AG04449 (cell line): ENCODE data around the gene LIPE.
A peak's percentile ranks its signal among the peaks of the same experiment; 100 is the strongest.

Source experiments
- CTCF ChIA-PET: fragments of 350-600 bp; formaldehyde crosslinking; extraction: SDS; loops from one replicate; lab custom pipeline; 2021; ENCODE audit warnings: antibody characterized with exemption; lab: Yijun Ruan, JAX
- POLR2A ChIA-PET: fragments of 400-600, 350-600 bp; formaldehyde crosslinking; extraction: SDS; loops from one replicate; lab custom pipeline; 2020; ENCODE audit warnings: antibody characterized with exemption, inconsistent platforms; lab: Yijun Ruan, JAX
- DNase-seq: peaks from one replicate; pipeline ENCODE4 v3.0.0-alpha.2; 2010; ENCODE audit warnings: low read depth, low spot score
- H3K4me3 ChIP-seq: 2 replicates; pipeline ENCODE4 v1.5.1; 2011; ENCODE audit warnings: low read depth, mild to moderate bottlenecking, control low read depth, low read length
- TF ChIP-seq, protein P1 (sequence below): IDR thresholded peaks from one replicate; pipeline ENCODE4 v1.5.1; 2011; ENCODE audit warnings: mild to moderate bottlenecking, moderate library complexity, low read length, control low read depth, inconsistent platforms; ENCODE audit not compliant: insufficient read depth; ENCODE audit errors: missing control alignments

LIPE gene

DNA sequence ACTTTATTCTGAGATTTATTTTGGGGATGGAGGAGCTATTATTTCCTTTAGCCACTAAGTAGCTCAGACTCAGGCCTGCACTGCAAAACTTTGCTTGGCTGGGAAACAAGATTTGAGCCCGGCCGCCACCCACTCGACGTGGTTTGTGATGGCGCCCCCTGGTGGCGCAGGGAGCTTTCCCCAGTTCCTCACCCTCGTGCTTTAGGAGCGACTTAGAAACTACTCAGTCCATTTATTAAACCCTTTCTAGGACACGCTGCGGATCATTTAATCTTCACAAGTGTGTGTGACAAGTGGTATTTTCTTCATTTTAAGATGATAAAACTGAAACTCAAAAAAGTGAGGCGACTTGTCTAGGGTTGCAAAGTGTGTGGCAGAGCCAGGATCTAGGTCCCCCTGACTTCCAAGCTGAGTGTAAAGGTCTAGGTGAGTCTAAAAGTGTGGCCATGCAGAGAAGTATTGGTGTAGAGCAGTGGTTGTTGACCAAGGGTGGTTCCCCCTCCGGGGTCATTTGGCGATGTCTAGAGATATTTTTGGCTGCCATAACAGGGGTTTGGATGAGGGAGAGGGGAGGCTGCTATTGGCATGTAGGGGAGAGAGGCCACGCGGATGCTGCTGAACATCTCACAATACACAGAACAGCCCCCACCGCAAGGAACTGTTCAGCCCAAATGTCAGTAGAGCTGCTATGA lies 13.3 kb upstream of the LIPE start:
- ChIA-PET CTCF (interaction anchor here (0.6 to 3.7 kb wide), 31 partner anchors 9 to 332 kb away, joined by 3 to 109 read pairs (median 5); partner anchors contain the start of genes CEACAM1, LIPE and POU2F2), POLR2A (no interaction called here)
- no peak overlapping the region for H3K4me3 ChIP-seq
- TF ChIP-seq, protein P1, sequence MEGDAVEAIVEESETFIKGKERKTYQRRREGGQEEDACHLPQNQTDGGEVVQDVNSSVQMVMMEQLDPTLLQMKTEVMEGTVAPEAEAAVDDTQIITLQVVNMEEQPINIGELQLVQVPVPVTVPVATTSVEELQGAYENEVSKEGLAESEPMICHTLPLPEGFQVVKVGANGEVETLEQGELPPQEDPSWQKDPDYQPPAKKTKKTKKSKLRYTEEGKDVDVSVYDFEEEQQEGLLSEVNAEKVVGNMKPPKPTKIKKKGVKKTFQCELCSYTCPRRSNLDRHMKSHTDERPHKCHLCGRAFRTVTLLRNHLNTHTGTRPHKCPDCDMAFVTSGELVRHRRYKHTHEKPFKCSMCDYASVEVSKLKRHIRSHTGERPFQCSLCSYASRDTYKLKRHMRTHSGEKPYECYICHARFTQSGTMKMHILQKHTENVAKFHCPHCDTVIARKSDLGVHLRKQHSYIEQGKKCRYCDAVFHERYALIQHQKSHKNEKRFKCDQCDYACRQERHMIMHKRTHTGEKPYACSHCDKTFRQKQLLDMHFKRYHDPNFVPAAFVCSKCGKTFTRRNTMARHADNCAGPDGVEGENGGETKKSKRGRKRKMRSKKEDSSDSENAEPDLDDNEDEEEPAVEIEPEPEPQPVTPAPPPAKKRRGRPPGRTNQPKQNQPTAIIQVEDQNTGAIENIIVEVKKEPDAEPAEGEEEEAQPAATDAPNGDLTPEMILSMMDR, result peak; percentile 82
- no peak for DNase-seq

DNA sequence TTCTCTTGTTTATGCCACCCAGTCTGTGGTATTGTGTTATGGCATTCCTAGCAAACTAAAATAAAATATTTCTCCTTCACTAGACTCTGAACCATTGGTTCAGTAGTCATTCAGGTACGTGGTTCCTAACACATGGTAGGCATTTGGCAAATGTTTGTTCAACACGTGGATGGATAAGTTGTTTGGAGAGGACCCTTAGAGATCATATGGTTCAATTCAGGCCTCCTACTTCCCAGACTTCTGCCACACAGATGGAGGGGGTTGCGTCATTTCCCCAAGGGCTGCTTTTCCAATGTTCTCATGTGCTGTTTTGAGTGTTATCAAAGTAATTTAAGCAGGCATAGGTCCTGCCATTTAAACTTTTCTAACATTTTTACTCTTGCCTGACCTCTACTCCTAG lies 8.8 kb upstream of the LIPE start:
- TF ChIP-seq, protein P1, result no peak
- CTCF ChIA-PET, result interaction anchor here (1.1 to 3.2 kb wide), 5 partner anchors 11 to 160 kb away, joined by 3 to 36 read pairs (median 6); no protein-coding TSS in a partner anchor
- no peak for DNase-seq
- H3K4me3 ChIP-seq, result no peak overlapping the region
- POLR2A ChIA-PET, result no interaction called here

DNA sequence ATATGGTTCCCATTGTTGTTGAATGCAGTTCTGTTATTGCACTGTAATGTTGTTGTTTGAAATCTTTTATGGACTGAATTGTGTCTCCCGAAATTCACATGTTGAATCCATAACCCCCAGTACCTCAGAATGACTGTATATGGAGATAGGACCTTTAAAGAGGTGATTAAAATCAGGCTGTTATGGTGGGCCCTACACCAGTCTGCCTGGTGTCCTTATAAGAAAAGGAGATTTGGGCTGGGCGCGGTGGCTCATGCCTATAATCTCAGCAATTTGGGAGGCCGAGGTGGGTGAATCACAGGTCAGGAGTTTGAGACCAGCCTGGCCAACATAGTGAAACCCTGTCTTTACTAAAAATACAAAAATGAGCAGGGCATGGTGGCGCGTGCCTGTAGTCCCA lies 8.1 kb upstream of the LIPE start:
- ChIA-PET POLR2A (no interaction called here), CTCF (interaction anchor here (0.7 to 2.7 kb wide), 5 partner anchors 11 to 327 kb away, joined by 3 to 12 read pairs (median 5); no protein-coding TSS in a partner anchor)
- no peak overlapping the region for H3K4me3 ChIP-seq
- TF ChIP-seq, protein P1, result no peak
- DNase-seq, result no peak

DNA sequence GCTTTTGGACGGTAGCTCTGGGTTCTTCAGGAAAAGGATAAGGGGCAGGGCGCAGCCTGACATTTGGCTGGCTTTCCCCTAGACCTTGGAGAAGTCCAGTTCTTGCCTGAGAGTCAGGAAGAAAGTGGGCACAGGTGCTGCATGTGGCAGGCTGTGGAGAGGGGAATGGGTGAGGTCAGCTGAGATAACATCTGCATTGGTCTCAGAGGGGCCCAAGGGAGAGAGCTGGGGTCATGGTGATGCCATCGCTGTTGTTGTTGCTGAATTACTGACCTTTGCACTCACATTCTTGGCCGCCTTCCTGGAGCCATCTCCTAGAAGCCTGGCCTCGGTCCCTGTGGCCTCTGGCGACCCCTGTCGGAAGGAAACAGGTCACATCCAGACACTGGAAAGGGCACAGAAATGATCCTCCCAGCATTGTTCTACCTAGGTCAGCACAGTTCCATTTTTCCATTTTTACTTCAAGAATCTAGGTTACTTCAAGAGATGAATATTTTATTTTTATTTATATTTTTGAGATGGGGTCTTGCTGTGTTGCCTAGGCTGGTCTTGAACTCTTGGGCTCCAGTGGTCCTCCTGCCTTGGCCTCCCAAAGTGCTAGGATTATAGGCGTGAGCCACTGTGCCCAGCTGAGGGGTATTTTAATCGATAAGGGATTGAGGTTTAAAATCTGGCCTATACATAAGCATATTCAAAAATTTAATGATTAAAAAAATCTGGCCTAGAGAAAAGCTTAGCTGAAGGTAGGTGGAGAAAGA lies 6.5 kb upstream of the LIPE start:
- no peak for DNase-seq

DNA sequence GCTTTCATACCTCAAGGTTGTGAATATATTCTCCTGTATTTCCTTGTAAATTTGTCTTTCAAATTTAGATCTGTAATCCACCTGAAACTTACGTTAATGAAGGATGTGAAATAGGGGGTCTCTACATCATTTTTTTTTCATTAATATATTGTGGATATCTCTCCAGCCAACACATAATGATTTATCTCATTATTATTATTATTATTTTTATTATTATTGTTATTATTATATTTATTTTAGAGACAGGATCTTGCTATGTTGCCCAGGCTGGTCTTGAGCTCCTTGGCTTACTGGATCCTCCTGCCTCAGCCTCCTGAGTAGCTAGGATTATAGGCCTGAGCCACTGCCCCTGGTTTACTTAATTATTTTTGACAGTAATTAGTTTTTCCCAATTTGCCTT lies 4.3 kb upstream of the LIPE start:
- POLR2A ChIA-PET, result no interaction called here
- no peak for DNase-seq
- CTCF ChIA-PET, result interaction anchor here (0.7 to 2.5 kb wide), 3 partner anchors 9 to 23 kb away, joined by 3 to 21 read pairs (median 3); no protein-coding TSS in a partner anchor
- TF ChIP-seq, protein P1, result no peak
- H3K4me3 ChIP-seq, result no peak overlapping the region

More for the DNA sequence above, 6.5 kb upstream of the LIPE start:
- ChIA-PET POLR2A (no interaction called here), CTCF (interaction anchor here (0.8 to 2.7 kb wide), 7 partner anchors 9 to 189 kb away, joined by 3 to 12 read pairs (median 4); no protein-coding TSS in a partner anchor)
- TF ChIP-seq, protein P1, result peak; percentile 53
- no peak overlapping the region for H3K4me3 ChIP-seq

DNA sequence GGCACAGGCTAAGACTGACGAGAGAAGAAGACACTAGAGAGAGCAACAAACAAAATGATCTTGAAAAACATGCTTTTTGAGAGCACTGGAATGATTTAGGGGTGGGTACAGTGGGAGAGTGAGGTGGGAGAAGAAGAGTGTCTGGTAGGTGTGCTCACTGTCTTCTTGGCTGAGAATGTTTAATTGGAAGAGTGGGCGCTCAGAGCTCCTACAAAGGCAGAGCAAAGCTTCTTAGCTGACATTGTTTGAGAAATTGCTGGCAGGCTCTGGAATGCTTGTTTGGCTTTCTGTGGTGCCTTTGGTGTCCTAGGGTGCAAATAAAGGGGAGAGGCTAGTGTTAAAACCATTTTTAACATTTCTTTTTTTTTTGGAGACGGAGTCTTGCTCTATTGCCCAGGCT lies 1.5 kb upstream of the LIPE start:
- H3K4me3 ChIP-seq, result no peak overlapping the region
- no peak for DNase-seq
- TF ChIP-seq, protein P1, result no peak
- ChIA-PET CTCF (interaction anchor here (0.7 to 4.0 kb wide), 4 partner anchors 8 to 13 kb away, joined by 3 to 18 read pairs (median 6); no protein-coding TSS in a partner anchor), POLR2A (no interaction called here)
